Effector CD4-positive, alpha-beta T cell (primary cell): ENCODE measurements around the gene SEMA4D.

Experiments used
- DNase-seq: peaks from one replicate; pipeline ENCODE4 v3.0.0-alpha.2; 2020

The SEMA4D gene

DNA sequence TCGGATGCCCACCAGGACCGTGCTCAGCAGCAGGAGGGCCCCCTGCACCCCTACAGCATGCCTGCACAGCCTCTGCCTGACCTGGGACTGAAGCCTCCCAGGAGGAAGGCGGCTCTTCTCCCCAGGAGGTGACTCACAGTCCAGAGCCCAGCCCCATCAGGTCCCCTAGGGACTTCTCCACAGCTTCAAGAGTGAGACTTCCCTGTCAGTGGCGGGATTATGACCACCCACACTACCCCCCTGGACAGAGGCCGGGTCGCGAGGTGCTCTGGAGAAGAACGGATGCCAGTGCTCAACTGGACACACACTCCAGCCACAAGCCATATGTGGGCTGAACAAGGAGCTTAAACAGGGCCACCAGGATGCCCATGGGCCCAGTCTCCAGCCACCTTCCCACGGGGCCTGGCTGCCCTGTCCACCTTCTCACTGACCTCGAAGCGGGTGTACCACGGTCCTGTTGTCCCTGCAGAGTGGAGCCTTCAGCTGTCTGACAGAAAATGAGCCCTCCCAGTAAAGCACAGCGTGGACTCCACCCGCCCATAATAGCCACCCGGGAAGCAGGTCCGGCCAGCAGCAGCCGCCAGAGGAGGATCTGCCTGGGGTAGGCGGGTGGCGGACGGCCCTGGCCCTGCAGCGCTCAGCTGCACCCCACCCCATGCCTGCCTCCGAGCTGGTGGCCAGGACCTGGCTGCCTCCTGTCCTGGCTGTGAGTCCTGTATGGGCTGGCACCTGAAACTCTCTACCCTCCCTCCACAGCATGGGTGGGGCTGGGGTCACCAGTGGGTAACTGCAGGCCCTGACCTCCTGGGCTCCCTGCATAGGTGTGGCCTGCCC is 54.7 kb downstream of the SEMA4D start:
- no peak for DNase-seq

GRCh38 chr9:89442501-89442978 is 55.4 kb downstream of the SEMA4D start:
- DNase-seq: no peak

DNA sequence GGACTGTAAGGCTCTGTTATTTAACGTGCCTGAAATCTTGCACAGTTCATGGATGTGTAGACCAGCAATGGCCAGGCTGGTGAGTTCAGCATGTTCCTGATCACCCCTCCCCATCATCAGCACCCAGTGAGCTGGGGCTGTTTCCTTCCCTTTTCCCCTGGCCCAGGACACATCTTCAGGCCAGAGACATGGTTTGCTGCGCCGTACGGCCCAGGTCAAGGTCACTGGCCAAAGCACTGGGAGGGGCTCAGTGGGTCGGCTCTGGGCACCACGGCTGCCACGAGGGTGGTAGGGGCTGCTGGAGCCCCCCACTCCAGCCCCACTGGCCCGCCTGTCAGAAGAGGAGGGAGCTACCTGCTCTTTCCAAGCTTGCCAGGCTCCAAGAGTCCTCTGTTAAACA is 55.9 kb downstream of the SEMA4D start:
- no peak for DNase-seq

DNA sequence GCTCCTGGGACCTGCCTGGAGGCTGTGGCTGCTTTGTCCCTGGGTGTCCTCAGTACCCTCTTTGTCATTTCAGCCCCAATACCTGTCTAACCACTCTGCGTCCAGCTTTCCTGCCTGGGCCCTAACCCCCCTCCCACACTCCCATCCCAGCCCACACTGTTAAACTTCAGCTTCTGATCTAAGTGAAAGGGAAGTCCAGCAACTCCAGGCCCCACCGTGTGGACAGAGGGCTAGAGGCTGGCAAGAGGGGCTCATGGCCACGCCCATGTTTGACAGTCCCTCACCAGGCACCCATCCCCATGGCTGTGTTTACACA is 56.3 kb downstream of the SEMA4D start:
- DNase-seq: no peak

- DNase-seq: no peak
Observed at GRCh38 chr9:89440951-89441654, 56.8 kb downstream of the SEMA4D start.

DNA sequence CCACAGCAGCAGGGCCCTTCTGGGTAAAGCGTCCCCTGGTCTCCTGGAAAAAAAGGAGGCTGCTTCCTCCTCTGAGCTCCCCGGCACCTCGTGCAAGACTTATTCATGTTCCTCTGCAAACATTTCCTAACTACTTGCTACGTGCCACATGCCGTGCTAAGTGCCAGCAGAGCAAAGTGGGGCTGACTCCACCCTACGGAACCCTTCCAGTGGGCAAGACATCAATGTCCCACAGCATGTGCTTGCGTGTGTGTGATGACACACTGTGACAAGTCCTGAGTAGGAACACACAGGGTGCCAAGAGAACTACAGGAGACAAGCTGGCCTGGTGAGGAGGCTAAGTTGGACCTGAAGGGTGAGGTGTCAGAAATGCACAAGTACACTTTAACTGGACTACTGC is 57.4 kb downstream of the SEMA4D start:
- no peak for DNase-seq

DNA sequence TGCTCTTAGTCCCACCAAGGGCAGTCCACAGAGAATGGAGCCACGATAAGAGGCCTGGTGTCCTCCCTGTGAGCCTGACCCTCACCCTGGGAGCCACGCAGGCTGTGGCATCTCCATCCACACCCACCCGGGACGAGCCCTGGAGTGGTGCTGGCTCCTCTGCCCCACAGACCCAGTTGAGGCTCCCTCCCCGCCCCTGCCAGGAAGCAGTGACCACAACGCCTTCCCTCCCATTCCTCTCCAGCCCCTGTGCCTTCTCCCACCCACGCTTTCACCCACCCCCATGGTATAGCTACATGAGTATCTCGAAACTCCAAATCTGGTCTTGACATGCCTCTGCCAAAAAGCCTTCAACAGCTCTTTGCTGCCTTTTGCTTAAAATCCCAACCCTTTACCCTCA is 57.9 kb downstream of the SEMA4D start:
- no peak for DNase-seq

- no peak for DNase-seq
Observed at GRCh38 chr9:89439571-89439970, 58.3 kb downstream of the SEMA4D start.

GRCh38 chr9:89438194-89438593 is 59.7 kb downstream of the SEMA4D start:
- no peak for DNase-seq

DNA sequence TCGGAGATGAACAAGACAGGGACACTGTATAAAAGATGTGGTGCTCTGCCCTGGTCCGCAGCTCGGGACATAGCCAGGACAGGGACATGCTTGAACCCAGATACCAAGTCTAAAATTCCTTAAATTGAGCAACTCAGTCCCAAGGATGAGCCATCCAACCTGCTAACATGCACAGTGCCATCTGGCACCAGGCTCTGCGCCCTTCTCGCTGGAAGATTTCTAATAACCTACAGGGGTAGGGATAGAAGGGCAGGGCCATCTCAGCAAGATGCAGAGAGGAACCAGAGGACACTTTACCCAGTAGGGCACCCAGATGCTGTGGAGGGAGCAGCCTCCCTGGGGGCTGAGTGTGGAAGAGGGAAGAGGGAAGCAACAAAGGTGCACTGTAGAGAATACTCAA is 60.1 kb downstream of the SEMA4D start:
- no peak for DNase-seq

- DNase-seq: peak; percentile 53
Observed at GRCh38 chr9:89436963-89437625, 60.8 kb downstream of the SEMA4D start.

DNA sequence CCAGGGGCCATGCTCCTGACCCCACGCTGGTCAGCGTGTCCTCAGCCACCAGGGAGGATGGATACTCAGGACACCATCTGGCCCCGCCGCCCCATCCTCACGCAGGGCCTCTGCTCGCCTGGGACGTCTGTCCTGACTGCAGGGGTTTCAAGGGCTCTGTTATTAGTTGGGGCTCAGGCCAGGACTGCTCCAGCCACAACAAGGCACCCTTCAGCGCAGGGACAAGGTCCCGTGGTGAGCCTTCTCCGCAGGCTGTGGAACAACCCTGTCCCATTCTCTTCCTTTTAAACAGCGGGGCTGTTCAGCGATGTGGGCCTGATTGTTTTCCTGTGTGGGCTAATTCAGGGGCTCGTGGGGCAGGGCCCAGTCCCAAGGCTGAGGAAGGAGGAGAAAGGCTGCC is 61.6 kb downstream of the SEMA4D start:
- DNase-seq: no peak

GRCh38 chr9:89435071-89435823 is 62.7 kb downstream of the SEMA4D start:
- no peak for DNase-seq

DNA sequence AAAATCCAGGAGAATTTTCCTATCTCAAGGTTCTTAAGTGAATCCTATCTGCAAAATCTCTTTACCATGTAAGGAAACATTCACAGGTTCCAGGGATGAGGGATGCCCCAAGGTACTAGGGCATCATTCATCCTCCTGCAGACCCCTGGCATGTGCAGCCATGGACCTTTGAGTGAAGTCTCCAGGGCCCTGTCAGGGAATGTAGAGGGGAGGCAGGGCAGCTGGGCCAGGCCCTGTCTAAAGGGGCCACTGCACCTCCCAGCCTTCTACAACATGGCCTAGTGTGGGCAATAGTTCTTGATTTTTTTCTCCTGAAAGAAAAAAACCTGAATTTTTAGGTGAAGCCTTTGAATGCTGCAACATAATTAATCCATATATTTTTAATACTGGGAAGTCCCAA is 63.3 kb downstream of the SEMA4D start:
- DNase-seq: no peak

GRCh38 chr9:89433826-89434225 is 64.1 kb downstream of the SEMA4D start:
- DNase-seq: no peak

DNA sequence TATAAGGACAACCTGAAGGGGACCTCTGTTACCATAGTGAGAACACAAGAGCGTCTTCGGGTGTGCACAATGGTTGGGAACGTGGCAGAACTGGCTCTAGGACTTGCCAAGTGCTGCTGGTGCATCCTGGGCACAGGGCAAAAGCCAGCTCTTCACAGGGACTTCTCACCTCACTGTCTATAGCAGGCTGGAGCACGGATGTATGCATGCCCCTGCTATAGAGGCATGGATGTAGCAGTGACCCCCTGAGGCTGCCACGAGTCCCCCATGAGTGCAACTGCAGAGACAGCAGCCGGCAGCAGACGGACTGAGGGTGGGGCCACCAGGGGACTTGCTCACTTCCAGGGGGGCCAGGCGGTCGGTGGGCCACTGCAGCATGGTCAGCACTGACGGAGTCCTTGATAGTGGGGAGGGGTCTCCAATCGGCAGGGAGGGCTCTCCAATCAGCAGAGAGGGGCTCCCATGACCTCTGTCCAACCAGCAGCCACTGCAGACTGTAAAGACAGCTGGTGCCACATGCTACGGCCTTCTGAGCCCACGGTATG is 64.9 kb downstream of the SEMA4D start:
- DNase-seq: no peak

GRCh38 chr9:89431930-89432725 is 65.8 kb downstream of the SEMA4D start:
- no peak for DNase-seq

DNA sequence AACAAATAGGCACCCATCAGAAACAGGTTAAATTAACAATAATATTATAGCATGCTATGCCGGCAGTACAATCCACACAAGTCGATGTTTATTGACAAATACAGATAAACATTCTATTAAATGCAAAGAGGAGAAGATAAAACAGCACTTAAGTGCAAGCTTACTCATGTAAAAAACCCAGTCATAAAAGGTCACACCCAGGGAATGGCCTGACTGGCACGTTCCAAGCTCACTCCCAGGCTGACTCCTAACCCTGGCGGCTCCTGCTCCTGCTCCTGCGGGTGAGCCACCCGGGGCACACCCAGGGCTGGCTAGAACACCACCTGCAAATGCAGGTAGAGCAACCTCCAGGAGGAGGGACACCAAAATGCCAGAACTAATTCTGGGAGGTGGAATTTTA is 66.9 kb downstream of the SEMA4D start:
- DNase-seq: no peak

GRCh38 chr9:89428901-89429890 is 68.7 kb downstream of the SEMA4D start:
- DNase-seq: peak; percentile 55

- no peak for DNase-seq
Observed at GRCh38 chr9:89428222-89428761, 69.6 kb downstream of the SEMA4D start.
